GM18507 (cell line): ENCODE results near the gene MADD.

Experiments
- DNase-seq: peaks from one replicate; pipeline ENCODE4 v3.0.0; 2011; ENCODE audit warnings: low read depth; ENCODE audit not compliant: insufficient read length; ENCODE audit errors: extremely low spot score
- FAIRE-seq: peaks from 2 replicates; lab custom pipeline; 2011; peaks lifted over from hg19 to GRCh38; lab: Jason Lieb, UNC

The MADD gene

GRCh38 chr11:47271328-47271727, 1.4 kb downstream of the MADD start:
- no peak for DNase-seq
- no peak for FAIRE-seq

- no peak for FAIRE-seq
- no peak for DNase-seq
Observed at GRCh38 chr11:47271961-47272661, 2.2 kb downstream of the MADD start.

GRCh38 chr11:47272706-47273105, 2.8 kb downstream of the MADD start:
- FAIRE-seq (no peak), DNase-seq (no peak)

GRCh38 chr11:47274495-47275235, 4.7 kb downstream of the MADD start:
- no peak for FAIRE-seq
- DNase-seq: no peak

- DNase-seq (no peak), FAIRE-seq (no peak)
Observed at GRCh38 chr11:47276923-47277322, 7.0 kb downstream of the MADD start.

GRCh38 chr11:47278058-47278457, 8.1 kb downstream of the MADD start:
- FAIRE-seq (no peak), DNase-seq (no peak)

GRCh38 chr11:47278769-47279168, 8.8 kb downstream of the MADD start:
- FAIRE-seq: no peak
- no peak for DNase-seq

GRCh38 chr11:47280099-47280498, 10.2 kb downstream of the MADD start:
- no peak for FAIRE-seq

GRCh38 chr11:47280860-47281259, 10.9 kb downstream of the MADD start:
- FAIRE-seq: no peak
- DNase-seq: no peak

More at GRCh38 chr11:47280099-47280498, 10.2 kb downstream of the MADD start:
- DNase-seq: no peak

- no peak for FAIRE-seq
- DNase-seq: no peak
Observed at GRCh38 chr11:47282462-47282861, 12.5 kb downstream of the MADD start.

GRCh38 chr11:47284151-47284550, 14.2 kb downstream of the MADD start:
- FAIRE-seq (no peak), DNase-seq (no peak)

GRCh38 chr11:47285969-47286770, 16.2 kb downstream of the MADD start:
- DNase-seq (no peak), FAIRE-seq (no peak)

GRCh38 chr11:47288066-47288465, 18.1 kb downstream of the MADD start:
- DNase-seq (no peak), FAIRE-seq (no peak)

GRCh38 chr11:47289856-47290255, 19.9 kb downstream of the MADD start:
- FAIRE-seq (no peak), DNase-seq (no peak)

GRCh38 chr11:47295385-47295784, 25.5 kb downstream of the MADD start:
- DNase-seq: no peak

GRCh38 chr11:47296045-47296444, 26.1 kb downstream of the MADD start:
- no peak for FAIRE-seq
- DNase-seq: no peak

More at GRCh38 chr11:47295385-47295784, 25.5 kb downstream of the MADD start:
- FAIRE-seq: no peak

- no peak for FAIRE-seq
- DNase-seq: no peak
Observed at GRCh38 chr11:47299078-47299477, 29.1 kb downstream of the MADD start.

- no peak for FAIRE-seq
Observed at GRCh38 chr11:47302853-47303252, 32.9 kb downstream of the MADD start.

GRCh38 chr11:47305734-47306483, 36.0 kb downstream of the MADD start:
- DNase-seq (no peak), FAIRE-seq (no peak)

More at GRCh38 chr11:47302853-47303252, 32.9 kb downstream of the MADD start:
- DNase-seq: no peak

GRCh38 chr11:47306484-47306844, 36.5 kb downstream of the MADD start:
- DNase-seq (no peak), FAIRE-seq (no peak)
